Mesendoderm (in vitro differentiated cells): ENCODE data around the gene TRAPPC2.
"Not testable (repeated sequence)": the region's sequence is repeated elsewhere in the genome, so short reads cannot be mapped to it uniquely, and the experiment has no call there.

ENCODE experiments used
- DNase-seq: peaks from one replicate; pipeline ENCODE4 v3.0.0; 2013
- H2AK5ac ChIP-seq: 2 replicates; pipeline ENCODE4 v1.6.1; 2013; ENCODE audit warnings: low read length, inconsistent platforms
- H2BK120ac ChIP-seq: 2 replicates; pipeline ENCODE4 v1.6.1; 2013; ENCODE audit warnings: low read depth, mild to moderate bottlenecking, low read length, moderate library complexity, mixed read lengths
- H2BK15ac ChIP-seq: replicated peaks from 2 replicates; pipeline ENCODE4 v1.6.1; 2013; ENCODE audit warnings: low read depth, mild to moderate bottlenecking, moderate library complexity
- H2BK5ac ChIP-seq: 2 replicates; pipeline ENCODE4 v1.6.1; 2013; ENCODE audit warnings: low read length, inconsistent platforms
- H3K18ac ChIP-seq: 2 replicates; pipeline ENCODE4 v1.6.1; 2013; ENCODE audit warnings: mild to moderate bottlenecking, low read length, mixed read lengths
- H3K23ac ChIP-seq: one replicate; pipeline ENCODE4 v1.6.1; 2013; ENCODE audit warnings: low read length
- H3K27ac ChIP-seq: 2 replicates; pipeline ENCODE4 v1.5.1; 2013; ENCODE audit warnings: low read depth, mild to moderate bottlenecking, inconsistent platforms, low read length, moderate library complexity
- H3K27me3 ChIP-seq: 2 replicates; pipeline ENCODE4 v1.6.1; 2013; ENCODE audit warnings: low read length, control low read depth, mild to moderate bottlenecking, inconsistent platforms; ENCODE audit not compliant: insufficient read depth, poor library complexity
- H3K36me3 ChIP-seq: 2 replicates; pipeline ENCODE4 v1.6.1; 2013; ENCODE audit warnings: low read length, inconsistent platforms; ENCODE audit not compliant: control insufficient read depth, insufficient read depth
- H3K4ac ChIP-seq: one replicate; pipeline ENCODE4 v1.6.1; 2013; ENCODE audit warnings: low read depth, mild to moderate bottlenecking, low read length, moderate library complexity
- H3K4me1 ChIP-seq: 2 replicates; pipeline ENCODE4 v1.6.1; 2013; ENCODE audit warnings: low read depth, low read length, inconsistent platforms; ENCODE audit not compliant: control insufficient read depth
- H3K4me2 ChIP-seq: 2 replicates; pipeline ENCODE4 v1.6.1; 2013; ENCODE audit warnings: low read length
- H3K4me3 ChIP-seq: 2 replicates; pipeline ENCODE4 v1.5.1; 2013; ENCODE audit warnings: mild to moderate bottlenecking, low read length
- H3K56ac ChIP-seq: one replicate; pipeline ENCODE4 v1.6.1; 2013; ENCODE audit warnings: low read length
- H3K79me1 ChIP-seq: 2 replicates; pipeline ENCODE4 v1.6.1; 2013; ENCODE audit warnings: low read length, inconsistent platforms
- H3K79me2 ChIP-seq: 2 replicates; pipeline ENCODE4 v1.6.1; 2013; ENCODE audit warnings: mild to moderate bottlenecking, low read length; ENCODE audit not compliant: control insufficient read depth, insufficient read depth
- H3K9ac ChIP-seq: 2 replicates; pipeline ENCODE4 v1.6.1; 2013; ENCODE audit warnings: low read length, inconsistent platforms
- H4K5ac ChIP-seq: one replicate; pipeline ENCODE4 v1.6.1; 2013; ENCODE audit warnings: low read length
- H4K8ac ChIP-seq: one replicate; pipeline ENCODE4 v1.6.1; 2013; ENCODE audit warnings: low read depth, mild to moderate bottlenecking, control low read depth, low read length, moderate library complexity
- WGBS: extraction: QIAGEN DNeasy Blood & Tissue Kit; methylation state at CpG from one replicate; pipeline ENCODE4 v1.1.7; 2013; ENCODE audit warnings: low lambda C conversion rate, missing lambda C conversion rate; ENCODE audit not compliant: insufficient coverage; ENCODE audit errors: extremely low coverage; 5-methylcytosine and 5-hydroxymethylcytosine counted together

The TRAPPC2 gene

DNA sequence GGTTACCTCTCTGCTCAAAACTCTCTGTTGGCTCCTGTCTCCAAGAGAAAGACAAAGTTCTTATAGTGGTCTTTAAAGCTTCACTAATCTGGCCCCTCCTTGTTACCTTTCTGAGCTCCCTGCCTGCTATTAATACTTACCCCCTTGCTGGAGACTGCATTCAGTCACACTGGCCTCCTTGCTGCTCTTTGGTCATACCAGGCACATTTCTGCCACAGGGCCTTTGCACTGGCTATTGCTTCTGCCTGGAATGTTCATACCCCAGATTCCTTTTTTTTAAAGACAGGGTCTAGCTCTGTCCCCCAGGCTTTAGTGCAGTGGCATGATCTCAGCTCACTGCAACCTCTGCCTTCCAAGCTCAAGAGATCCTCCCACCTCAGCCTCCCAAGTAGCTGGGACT, 61.4 kb downstream of the TRAPPC2 start:
- H2BK5ac ChIP-seq, result no peak overlapping the region
- no peak overlapping the region for H3K4me3 ChIP-seq
- DNase-seq, result no peak
- H3K27me3 ChIP-seq, result no peaks in the 10 kb centered on the region
- H3K23ac ChIP-seq, result no peak overlapping the region
- H3K79me1 ChIP-seq, result no peaks in the 10 kb centered on the region
- no peak overlapping the region for H3K9ac ChIP-seq
- no peak overlapping the region for H2BK15ac ChIP-seq
- no peaks in the 10 kb centered on the region for H3K79me2 ChIP-seq
- H3K56ac ChIP-seq, result no peak overlapping the region
- no peak overlapping the region for H3K4me2 ChIP-seq
- no peak overlapping the region for H4K8ac ChIP-seq
- H3K36me3 ChIP-seq, result no peaks in the 10 kb centered on the region
- no peak overlapping the region for H2AK5ac ChIP-seq
- no peaks in the 10 kb centered on the region for H3K4me1 ChIP-seq
- H3K4ac ChIP-seq, result no peak overlapping the region
- no peak overlapping the region for H4K5ac ChIP-seq
- no peak overlapping the region for H3K18ac ChIP-seq
- H2BK120ac ChIP-seq, result no peak overlapping the region
- no peak overlapping the region for H3K27ac ChIP-seq

- no CpG with 5 or more reads among the region's 5 CpGs for WGBS
- no peaks in the 10 kb centered on the region for H3K79me1 ChIP-seq
- H3K9ac ChIP-seq, result no peak overlapping the region
- H2BK15ac ChIP-seq, result no peak overlapping the region
- no peaks in the 10 kb centered on the region for H3K79me2 ChIP-seq
- H4K8ac ChIP-seq, result no peak overlapping the region
- H3K4ac ChIP-seq, result no peak overlapping the region
- DNase-seq, result no peak
- H2BK5ac ChIP-seq, result no peak overlapping the region
- H3K4me2 ChIP-seq, result no peak overlapping the region
- H2AK5ac ChIP-seq, result no peak overlapping the region
- H3K23ac ChIP-seq, result no peak overlapping the region
- no peaks in the 10 kb centered on the region for H3K4me1 ChIP-seq
- no peak overlapping the region for H3K56ac ChIP-seq
- no peak overlapping the region for H3K18ac ChIP-seq
- no peak overlapping the region for H2BK120ac ChIP-seq
- H3K36me3 ChIP-seq, result no peaks in the 10 kb centered on the region
- H3K4me3 ChIP-seq, result no peak overlapping the region
- no peaks in the 10 kb centered on the region for H3K27me3 ChIP-seq
- H4K5ac ChIP-seq, result no peak overlapping the region
- no peak overlapping the region for H3K27ac ChIP-seq
These were observed 64.2 kb downstream of the TRAPPC2 start for GRCh38 chrX:13670197-13670596.

- not testable (repeated sequence) for H3K4ac ChIP-seq, H3K36me3 ChIP-seq, H2AK5ac ChIP-seq, H3K23ac ChIP-seq, H3K4me3 ChIP-seq, H3K27ac ChIP-seq, H3K79me1 ChIP-seq, H3K4me1 ChIP-seq, H3K18ac ChIP-seq, H2BK15ac ChIP-seq, H3K27me3 ChIP-seq, H3K9ac ChIP-seq, H4K8ac ChIP-seq, H4K5ac ChIP-seq, H2BK5ac ChIP-seq, H3K56ac ChIP-seq, H3K4me2 ChIP-seq, H2BK120ac ChIP-seq, DNase-seq, H3K79me2 ChIP-seq
- WGBS, result no CpG with 5 or more reads among the region's 8 CpGs
These were observed 64.7 kb downstream of the TRAPPC2 start for GRCh38 chrX:13669755-13670154.

- H3K4ac ChIP-seq, result no peak overlapping the region
- H3K36me3 ChIP-seq, result no peaks in the 10 kb centered on the region
- no peak overlapping the region for H2BK15ac ChIP-seq
- H2BK120ac ChIP-seq, result no peak overlapping the region
- H3K79me1 ChIP-seq, result no peaks in the 10 kb centered on the region
- H2AK5ac ChIP-seq, result no peak overlapping the region
- no peak overlapping the region for H3K4me2 ChIP-seq
- no peak overlapping the region for H3K27ac ChIP-seq
- no peak overlapping the region for H2BK5ac ChIP-seq
- DNase-seq, result no peak
- no peak overlapping the region for H4K8ac ChIP-seq
- H3K56ac ChIP-seq, result no peak overlapping the region
- no peak overlapping the region for H4K5ac ChIP-seq
- no peak overlapping the region for H3K18ac ChIP-seq
- H3K79me2 ChIP-seq, result no peaks in the 10 kb centered on the region
- H3K9ac ChIP-seq, result no peak overlapping the region
- no CpG with 5 or more reads among the region's 9 CpGs for WGBS
- no peaks in the 10 kb centered on the region for H3K4me1 ChIP-seq
- no peak overlapping the region for H3K23ac ChIP-seq
- no peaks in the 10 kb centered on the region for H3K27me3 ChIP-seq
- H3K4me3 ChIP-seq, result no peak overlapping the region
These were observed 65.1 kb downstream of the TRAPPC2 start for GRCh38 chrX:13669246-13669737.

GRCh38 chrX:13667919-13668318, 66.5 kb downstream of the TRAPPC2 start:
- DNase-seq, result no peak
- Histone ChIP-seq H3K4me1 (no peaks in the 10 kb centered on the region), H3K18ac (no peak overlapping the region), H4K5ac (no peak overlapping the region), H3K79me1 (no peaks in the 10 kb centered on the region), H2AK5ac (no peak overlapping the region), H3K23ac (no peak overlapping the region), H3K9ac (no peak overlapping the region), H2BK120ac (no peak overlapping the region), H4K8ac (no peak overlapping the region), H2BK15ac (no peak overlapping the region), H3K79me2 (no peaks in the 10 kb centered on the region), H3K27me3 (no peaks in the 10 kb centered on the region), H3K27ac (no peak overlapping the region), H3K36me3 (no peaks in the 10 kb centered on the region), H3K4me2 (no peak overlapping the region), H3K4ac (no peak overlapping the region), H3K4me3 (no peak overlapping the region), H2BK5ac (no peak overlapping the region), H3K56ac (no peak overlapping the region)

- no peak overlapping the region for H3K4ac ChIP-seq
- H3K4me1 ChIP-seq, result no peaks in the 10 kb centered on the region
- H2BK120ac ChIP-seq, result no peak overlapping the region
- H2BK15ac ChIP-seq, result no peak overlapping the region
- no peaks in the 10 kb centered on the region for H3K79me1 ChIP-seq
- H3K79me2 ChIP-seq, result no peaks in the 10 kb centered on the region
- H2AK5ac ChIP-seq, result no peak overlapping the region
- no peak overlapping the region for H4K5ac ChIP-seq
- no peaks in the 10 kb centered on the region for H3K27me3 ChIP-seq
- H3K27ac ChIP-seq, result no peak overlapping the region
- DNase-seq, result no peak
- H3K23ac ChIP-seq, result no peak overlapping the region
- H3K4me2 ChIP-seq, result no peak overlapping the region
- H4K8ac ChIP-seq, result no peak overlapping the region
- no peaks in the 10 kb centered on the region for H3K36me3 ChIP-seq
- no peak overlapping the region for H3K56ac ChIP-seq
- H3K18ac ChIP-seq, result no peak overlapping the region
- H3K4me3 ChIP-seq, result no peak overlapping the region
- no CpG with 5 or more reads among the region's 3 CpGs for WGBS
- no peak overlapping the region for H2BK5ac ChIP-seq
- H3K9ac ChIP-seq, result no peak overlapping the region
These were observed 67.6 kb downstream of the TRAPPC2 start for GRCh38 chrX:13666836-13667235.
